K562 (cell line): ENCODE measurements around the gene FSCN2. TPM values are rescaled to one million over a fixed set of nuclear protein-coding genes. Genes with fewer than 3 reads are reported as not detected.

ENCODE experiments used
- BRF2 ChIP-seq: IDR thresholded peaks from 3 replicates; pipeline ENCODE4 v1.6.1; 2011; ENCODE audit warnings: borderline replicate concordance, mild to moderate bottlenecking; ENCODE audit not compliant: insufficient read length, insufficient read depth
- C11orf30 ChIP-seq: fragments of 450-650 bp; IDR thresholded peaks from 2 replicates; pipeline ENCODE4 v1.6.1; 2016; ENCODE audit warnings: low read depth, mild to moderate bottlenecking
- CREB3 ChIP-seq: fragments of 450-650 bp; conservative IDR thresholded peaks from 2 replicates; pipeline ENCODE4 v1.6.1; 2016; ENCODE audit warnings: missing genetic modification characterization, low read depth, mild to moderate bottlenecking, missing compliant biosample characterization, moderate library complexity
- DEAF1 ChIP-seq: fragments of 450-650 bp; formaldehyde crosslinking; IDR thresholded peaks from 2 replicates; pipeline ENCODE4 v1.4.0; 2020; ENCODE audit warnings: mild to moderate bottlenecking, moderate library complexity
- DNMT1 ChIP-seq: fragments of 450-650 bp; IDR thresholded peaks from 2 replicates; pipeline ENCODE4 v1.6.1; 2016; ENCODE audit warnings: antibody characterized with exemption, mild to moderate bottlenecking
- FOXK2 ChIP-seq, 2 experiments: fragments of 450-650 bp; IDR thresholded peaks in 1 of 2; conservative IDR thresholded peaks in 1 of 2; 2 replicates each; pipeline ENCODE4 v1.6.1; 2016; ENCODE audit warnings: low read depth in 2 of 2, mild to moderate bottlenecking in 1 of 2
- IRF2 ChIP-seq: sonication (generic); formaldehyde crosslinking; IDR thresholded peaks from 2 replicates; pipeline ENCODE4 v1.8.1; 2022; ENCODE audit warnings: mild to moderate bottlenecking, missing genetic modification reagents
- MCM2 ChIP-seq: fragments of 450-650 bp; IDR thresholded peaks from 2 replicates; pipeline ENCODE4 v1.6.1; 2017; ENCODE audit warnings: low read depth, mild to moderate bottlenecking
- MNT ChIP-seq, 2 experiments: fragments of 450-650 bp; conservative IDR thresholded peaks; 2 replicates each; pipeline ENCODE4 v1.6.1; 2017; ENCODE audit warnings: mild to moderate bottlenecking in 2 of 2, moderate library complexity in 2 of 2
- MTA1 ChIP-seq: fragments of 450-650 bp; IDR thresholded peaks from 2 replicates; pipeline ENCODE4 v1.6.1; 2017; ENCODE audit warnings: borderline replicate concordance
- PHF20 ChIP-seq: fragments of 450-650 bp; IDR thresholded peaks from 2 replicates; pipeline ENCODE4 v1.6.1; 2018; ENCODE audit not compliant: partially characterized antibody
- POLR2AphosphoS2 ChIP-seq: IDR thresholded peaks from 2 replicates; pipeline ENCODE4 v1.6.1; 2012; ENCODE audit warnings: low read length, improper control_type of control experiment
- SMAD4 ChIP-seq: fragments of 250-450 bp; sonication (Bioruptor Pico); conservative IDR thresholded peaks from 2 replicates; pipeline ENCODE4 v1.8.0; 2021; ENCODE audit warnings: inconsistent platforms, mild to moderate bottlenecking, moderate library complexity
- SMARCA5 ChIP-seq: fragments of 450-650 bp; IDR thresholded peaks from 2 replicates; pipeline ENCODE4 v1.6.1; 2016
- SP2 ChIP-seq: IDR thresholded peaks from 2 replicates; pipeline ENCODE4 v1.6.1; 2011; ENCODE audit warnings: mild to moderate bottlenecking, low read depth, low read length, moderate library complexity; ENCODE audit not compliant: poor library complexity, severe bottlenecking; ENCODE audit errors: extremely low read depth
- SRF ChIP-seq, 2 experiments: fragments of 250-450, 450-650 bp in 1 of 2; sonication (Bioruptor Pico) in 1 of 2; sonication (generic) in 1 of 2; formaldehyde crosslinking; IDR thresholded peaks; 2 replicates each; pipeline versions ENCODE4 v1.5.0 to v1.5.1; 2020 to 2022; ENCODE audit warnings: mild to moderate bottlenecking in 1 of 2, missing genetic modification reagents in 1 of 2
- ZBED1 ChIP-seq: IDR thresholded peaks from 2 replicates; pipeline ENCODE4 v1.6.1; 2014
- ZFP36 ChIP-seq: fragments of 150-350 bp; IDR thresholded peaks from 2 replicates; pipeline ENCODE4 v1.6.1; 2018; ENCODE audit warnings: low read length, low read depth; ENCODE audit not compliant: partially characterized antibody
- ZFX ChIP-seq: sonication (generic); formaldehyde crosslinking; IDR thresholded peaks from 2 replicates; pipeline ENCODE4 v1.8.0; 2022; ENCODE audit warnings: mild to moderate bottlenecking, missing genetic modification reagents, moderate library complexity
- ZNF197 ChIP-seq: fragments of 200-800 bp; sonication (Bioruptor generic); IDR thresholded peaks from 2 replicates; pipeline ENCODE4 v1.6.1; 2016; ENCODE audit warnings: low read depth, missing genetic modification characterization, missing compliant biosample characterization
- ZNF518B ChIP-seq: fragments of 250-450 bp; sonication (Bioruptor Pico); IDR thresholded peaks from 2 replicates; pipeline ENCODE4 v1.5.0; 2021; ENCODE audit warnings: mild to moderate bottlenecking, moderate library complexity
- polyA plus RNA-seq, 8 experiments: library from polyadenylated mRNA; depleted of rRNA in 4 of 8; stranded (reverse) in 5 of 8; unstranded in 3 of 8; fragments of >200 nt; fragmentation: Nextera tagmentation in 2 of 8; fragmentation: Illumina TruSeq in 1 of 8; extraction: Ambion mirVana in 2 of 8; extraction: Trizol in 1 of 8; gene quantifications; 2 replicates each; pipeline versions ENCODE4 v1.2.1 to v1.2.3, GENCODE V29; 2011 to 2014; ENCODE audit warnings: inconsistent platforms in 1 of 8, missing spikeins in 1 of 8
- total RNA-seq, 7 experiments: library from RNA; depleted of rRNA in 6 of 7; stranded (reverse); fragments of >200 nt in 6 of 7; fragmentation: Illumina TruSeq in 2 of 7; extraction: Trizol in 2 of 7; gene quantifications; 2 replicates each; pipeline versions ENCODE4 v1.2.1 to v1.2.3, GENCODE V29; 2011 to 2021; ENCODE audit warnings: low replicate concordance in 1 of 7

The FSCN2 gene
- total and polyA plus RNA-seq, 9 of the 15 experiments (the other 6 are each of a cell fraction or from before 2014, with no cell fraction given): 0.08 TPM; not detected in 8

- TF ChIP-seq SMAD4 (CRISPR knock-in tag) (0 out of 2 replicates have a peak, but pooled peaks have one; percentile 8), DEAF1 (CRISPR knock-in tag) (no peak), CREB3 (tag) (no peak), MCM2 (no peak), ZFP36 (no peak), PHF20 (peak; percentile 14), SRF (CRISPR knock-in tag; IDR thresholded peaks at IDR 0.05) (peak in 1 of 2 experiments; percentile 45; a peak in 1 of 4 replicates), IRF2 (CRISPR knock-in tag) (no peak), FOXK2 (conservative IDR thresholded peaks at IDR 0.05 in 1 of 2, IDR thresholded peaks at IDR 0.05 in 1 of 2; ENCODE audit: low read depth in 2 of 2) (no peak), SMARCA5 (no peak), ZNF197 (CRISPR knock-in tag) (no peak), DNMT1 (no peak), ZFX (peak; percentile 60), C11orf30 (no peak), ZNF518B (CRISPR knock-in tag) (no peak), MTA1 (0 out of 2 replicates have a peak, but pooled peaks have one; percentile 31), MNT (conservative IDR thresholded peaks at IDR 0.05) (0 out of 4 replicates have a peak, but pooled peaks of 1 of the 2 experiments have one; percentile 27), SP2 (no peak), ZBED1 (no peak), POLR2AphosphoS2 (no peak), BRF2 (no peak)
Measured at GRCh38 chr17:81513372-81513752, 14.8 kb upstream of the FSCN2 start (continued).
